HepG2 (cell line): ENCODE results near the gene DGKD. TPM values are rescaled to one million over a fixed set of nuclear protein-coding genes. Genes with fewer than 3 reads are reported as not detected.

Source experiments
- ARID2 ChIP-seq: sonication (generic); formaldehyde crosslinking; IDR thresholded peaks from 2 replicates; pipeline ENCODE4 v1.8.1; 2022; ENCODE audit warnings: mild to moderate bottlenecking, missing genetic modification reagents, borderline replicate concordance
- CBX5 ChIP-seq: sonication (generic); formaldehyde crosslinking; IDR thresholded peaks from 2 replicates; pipeline ENCODE4 v1.4.0; 2020; ENCODE audit warnings: missing genetic modification reagents, borderline replicate concordance
- HOXA7 ChIP-seq: sonication (generic); formaldehyde crosslinking; IDR thresholded peaks from 2 replicates; pipeline ENCODE4 v1.8.1; 2022; ENCODE audit warnings: mild to moderate bottlenecking, missing genetic modification reagents, moderate library complexity
- RAD51 ChIP-seq: fragments of 450-650 bp; IDR thresholded peaks from 2 replicates; pipeline ENCODE4 v1.6.1; 2016; ENCODE audit warnings: borderline replicate concordance
- RFXANK ChIP-seq: IDR thresholded peaks from 2 replicates; pipeline ENCODE4 v1.6.1; 2016
- ZNF101 ChIP-seq: sonication (generic); formaldehyde crosslinking; IDR thresholded peaks from 2 replicates; pipeline ENCODE4 v1.4.0; 2020; ENCODE audit warnings: mild to moderate bottlenecking, low read depth, missing genetic modification reagents, borderline replicate concordance
- ZNF33B ChIP-seq: sonication (generic); formaldehyde crosslinking; IDR thresholded peaks from 2 replicates; pipeline ENCODE4 v1.5.1; 2020; ENCODE audit warnings: mild to moderate bottlenecking, missing genetic modification reagents
- ZNF367 ChIP-seq: sonication (generic); formaldehyde crosslinking; IDR thresholded peaks from 2 replicates; pipeline ENCODE4 v1.4.0; 2020; ENCODE audit warnings: missing genetic modification reagents, borderline replicate concordance
- ZNF878 ChIP-seq: sonication (generic); formaldehyde crosslinking; IDR thresholded peaks from 2 replicates; pipeline ENCODE4 v1.8.1; 2023; ENCODE audit warnings: mild to moderate bottlenecking, missing genetic modification reagents, moderate library complexity
- ZSCAN21 ChIP-seq: sonication (generic); formaldehyde crosslinking; IDR thresholded peaks from 2 replicates; pipeline ENCODE4 v1.8.0; 2022; ENCODE audit warnings: mild to moderate bottlenecking, missing genetic modification reagents, moderate library complexity, borderline replicate concordance
- polyA plus RNA-seq, 8 experiments: library from polyadenylated mRNA; depleted of rRNA in 3 of 8; stranded (reverse) in 7 of 8; unstranded in 1 of 8; fragments of >200 nt; fragmentation: Illumina TruSeq in 4 of 8; extraction: Trizol in 4 of 8; gene quantifications; 2 replicates each; pipeline versions ENCODE4 v1.2.1 to v1.2.3, GENCODE V29; 2011 to 2016; ENCODE audit warnings: low read depth in 4 of 8, missing spikeins in 1 of 8, mixed read lengths in 1 of 8; ENCODE audit not compliant: insufficient read depth in 1 of 8
- total RNA-seq, 5 experiments: library from RNA; depleted of rRNA; stranded (reverse); fragments of >200 nt; fragmentation: Illumina TruSeq; extraction: Trizol; gene quantifications; 2 replicates each; pipeline ENCODE4 v1.2.3, GENCODE V29; 2016; ENCODE audit warnings: low read depth in 1 of 5
- TF ChIP-seq, protein P1 (sequence below), 2 experiments: sonication (generic) in 1 of 2; formaldehyde crosslinking in 1 of 2; IDR thresholded peaks; 2 replicates each; pipeline versions ENCODE4 v1.5.1 to v1.6.1; 2011 to 2020; ENCODE audit warnings: borderline replicate concordance in 1 of 2, low read depth in 1 of 2, low read length in 1 of 2, mild to moderate bottlenecking in 1 of 2, missing genetic modification reagents in 1 of 2, moderate library complexity in 1 of 2
- TF ChIP-seq, protein P2 (sequence below): sonication (generic); formaldehyde crosslinking; IDR thresholded peaks from 2 replicates; pipeline ENCODE4 v1.8.0; 2022; ENCODE audit warnings: missing genetic modification reagents, mild to moderate bottlenecking, inconsistent platforms, borderline replicate concordance
- TF ChIP-seq, protein P3 (sequence below): IDR thresholded peaks from 2 replicates; pipeline ENCODE4 v1.6.1; 2018; ENCODE audit warnings: missing genetic modification reagents
- TF ChIP-seq, protein P4 (sequence below): sonication (generic); formaldehyde crosslinking; IDR thresholded peaks from 2 replicates; pipeline ENCODE4 v1.4.0; 2020; ENCODE audit warnings: mild to moderate bottlenecking, missing genetic modification reagents
- TF ChIP-seq, protein P5 (sequence below): IDR thresholded peaks from 2 replicates; pipeline ENCODE4 v1.6.1; 2016; ENCODE audit warnings: missing genetic modification reagents, missing compliant biosample characterization

DGKD gene
- total and polyA plus RNA-seq, 2 of the 13 experiments (the other 11 are each of a cell fraction or from before 2014, with no cell fraction given): 24.5 to 33.2 TPM

DNA sequence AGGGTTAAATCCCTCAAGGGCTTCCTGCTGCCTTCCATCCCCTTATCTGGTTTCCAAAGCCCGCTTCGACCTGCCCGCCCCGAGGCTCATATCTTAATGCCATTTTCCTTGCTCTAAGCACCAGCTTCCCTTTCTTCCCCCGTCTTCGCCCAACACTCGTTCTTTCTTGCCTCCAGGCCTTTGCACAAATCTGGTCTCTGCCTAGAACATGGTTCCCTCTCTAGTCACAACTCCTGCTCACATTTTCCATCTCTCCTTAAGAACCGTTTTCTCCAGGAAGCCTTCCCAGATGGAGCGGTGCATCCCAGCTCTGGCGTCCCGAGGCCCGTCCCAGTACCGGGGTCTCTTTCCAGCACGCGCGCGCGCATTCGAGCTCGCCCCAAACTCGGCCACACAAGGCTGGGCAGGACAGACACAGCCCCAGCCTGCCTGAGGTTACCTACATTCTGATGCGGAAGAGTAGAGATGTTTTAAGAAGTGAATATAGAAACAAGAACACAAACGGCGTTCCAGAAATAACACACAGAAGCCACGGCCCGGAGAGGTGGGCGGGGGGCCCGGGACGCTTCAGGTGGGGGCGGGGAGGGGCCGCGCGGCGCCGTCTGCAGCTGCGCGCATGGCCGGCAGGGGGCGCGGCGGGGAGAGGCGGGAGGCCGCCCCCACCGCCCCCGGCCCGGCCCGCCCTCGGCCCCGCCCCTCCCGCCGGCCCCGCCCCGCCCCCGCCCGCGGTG is at the start of gene DGKD (continued):
- TF ChIP-seq, protein P1, sequence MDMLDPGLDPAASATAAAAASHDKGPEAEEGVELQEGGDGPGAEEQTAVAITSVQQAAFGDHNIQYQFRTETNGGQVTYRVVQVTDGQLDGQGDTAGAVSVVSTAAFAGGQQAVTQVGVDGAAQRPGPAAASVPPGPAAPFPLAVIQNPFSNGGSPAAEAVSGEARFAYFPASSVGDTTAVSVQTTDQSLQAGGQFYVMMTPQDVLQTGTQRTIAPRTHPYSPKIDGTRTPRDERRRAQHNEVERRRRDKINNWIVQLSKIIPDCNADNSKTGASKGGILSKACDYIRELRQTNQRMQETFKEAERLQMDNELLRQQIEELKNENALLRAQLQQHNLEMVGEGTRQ (IDR thresholded peaks at IDR 0.05; ENCODE audit: low read depth, low read length): no peak
- TF ChIP-seq, protein P1 (CRISPR knock-in tag; IDR thresholded peaks at IDR 0.05; ENCODE audit: borderline replicate concordance): no peak; the same call in 1 of the 2 replicates
- no peak for TF ChIP-seq ZNF878 (CRISPR knock-in tag)
- no peak for TF ChIP-seq RAD51
- TF ChIP-seq, protein P2, sequence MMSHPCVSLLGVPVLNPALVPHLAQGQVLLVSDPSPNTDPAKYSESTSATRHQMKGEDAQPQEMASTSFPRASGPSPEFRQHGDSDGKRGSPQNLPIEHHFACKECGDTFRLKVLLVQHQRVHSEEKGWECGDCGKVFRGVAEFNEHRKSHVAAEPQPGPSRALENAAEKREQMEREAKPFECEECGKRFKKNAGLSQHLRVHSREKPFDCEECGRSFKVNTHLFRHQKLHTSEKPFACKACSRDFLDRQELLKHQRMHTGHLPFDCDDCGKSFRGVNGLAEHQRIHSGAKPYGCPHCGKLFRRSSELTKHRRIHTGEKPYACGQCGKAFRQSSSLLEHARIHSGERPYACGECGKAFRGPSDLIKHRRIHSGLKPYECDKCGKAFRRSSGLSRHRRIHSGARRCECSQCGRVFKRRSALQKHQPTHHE (CRISPR knock-in tag): no peak
- TF ChIP-seq ARID2 (CRISPR knock-in tag): peak; percentile 41; the same call in 1 of the 2 replicates
- TF ChIP-seq, protein P3, sequence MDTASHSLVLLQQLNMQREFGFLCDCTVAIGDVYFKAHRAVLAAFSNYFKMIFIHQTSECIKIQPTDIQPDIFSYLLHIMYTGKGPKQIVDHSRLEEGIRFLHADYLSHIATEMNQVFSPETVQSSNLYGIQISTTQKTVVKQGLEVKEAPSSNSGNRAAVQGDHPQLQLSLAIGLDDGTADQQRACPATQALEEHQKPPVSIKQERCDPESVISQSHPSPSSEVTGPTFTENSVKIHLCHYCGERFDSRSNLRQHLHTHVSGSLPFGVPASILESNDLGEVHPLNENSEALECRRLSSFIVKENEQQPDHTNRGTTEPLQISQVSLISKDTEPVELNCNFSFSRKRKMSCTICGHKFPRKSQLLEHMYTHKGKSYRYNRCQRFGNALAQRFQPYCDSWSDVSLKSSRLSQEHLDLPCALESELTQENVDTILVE (CRISPR knock-in tag): no peak
- TF ChIP-seq RFXANK (CRISPR knock-in tag): no peak
- TF ChIP-seq ZNF367: no peak
- TF ChIP-seq ZNF101 (CRISPR knock-in tag): no peak
- no peak for TF ChIP-seq ZNF33B (CRISPR knock-in tag)
- no peak; the same call in 1 of the 2 replicates for TF ChIP-seq ZSCAN21 (CRISPR knock-in tag)
- TF ChIP-seq, protein P4, sequence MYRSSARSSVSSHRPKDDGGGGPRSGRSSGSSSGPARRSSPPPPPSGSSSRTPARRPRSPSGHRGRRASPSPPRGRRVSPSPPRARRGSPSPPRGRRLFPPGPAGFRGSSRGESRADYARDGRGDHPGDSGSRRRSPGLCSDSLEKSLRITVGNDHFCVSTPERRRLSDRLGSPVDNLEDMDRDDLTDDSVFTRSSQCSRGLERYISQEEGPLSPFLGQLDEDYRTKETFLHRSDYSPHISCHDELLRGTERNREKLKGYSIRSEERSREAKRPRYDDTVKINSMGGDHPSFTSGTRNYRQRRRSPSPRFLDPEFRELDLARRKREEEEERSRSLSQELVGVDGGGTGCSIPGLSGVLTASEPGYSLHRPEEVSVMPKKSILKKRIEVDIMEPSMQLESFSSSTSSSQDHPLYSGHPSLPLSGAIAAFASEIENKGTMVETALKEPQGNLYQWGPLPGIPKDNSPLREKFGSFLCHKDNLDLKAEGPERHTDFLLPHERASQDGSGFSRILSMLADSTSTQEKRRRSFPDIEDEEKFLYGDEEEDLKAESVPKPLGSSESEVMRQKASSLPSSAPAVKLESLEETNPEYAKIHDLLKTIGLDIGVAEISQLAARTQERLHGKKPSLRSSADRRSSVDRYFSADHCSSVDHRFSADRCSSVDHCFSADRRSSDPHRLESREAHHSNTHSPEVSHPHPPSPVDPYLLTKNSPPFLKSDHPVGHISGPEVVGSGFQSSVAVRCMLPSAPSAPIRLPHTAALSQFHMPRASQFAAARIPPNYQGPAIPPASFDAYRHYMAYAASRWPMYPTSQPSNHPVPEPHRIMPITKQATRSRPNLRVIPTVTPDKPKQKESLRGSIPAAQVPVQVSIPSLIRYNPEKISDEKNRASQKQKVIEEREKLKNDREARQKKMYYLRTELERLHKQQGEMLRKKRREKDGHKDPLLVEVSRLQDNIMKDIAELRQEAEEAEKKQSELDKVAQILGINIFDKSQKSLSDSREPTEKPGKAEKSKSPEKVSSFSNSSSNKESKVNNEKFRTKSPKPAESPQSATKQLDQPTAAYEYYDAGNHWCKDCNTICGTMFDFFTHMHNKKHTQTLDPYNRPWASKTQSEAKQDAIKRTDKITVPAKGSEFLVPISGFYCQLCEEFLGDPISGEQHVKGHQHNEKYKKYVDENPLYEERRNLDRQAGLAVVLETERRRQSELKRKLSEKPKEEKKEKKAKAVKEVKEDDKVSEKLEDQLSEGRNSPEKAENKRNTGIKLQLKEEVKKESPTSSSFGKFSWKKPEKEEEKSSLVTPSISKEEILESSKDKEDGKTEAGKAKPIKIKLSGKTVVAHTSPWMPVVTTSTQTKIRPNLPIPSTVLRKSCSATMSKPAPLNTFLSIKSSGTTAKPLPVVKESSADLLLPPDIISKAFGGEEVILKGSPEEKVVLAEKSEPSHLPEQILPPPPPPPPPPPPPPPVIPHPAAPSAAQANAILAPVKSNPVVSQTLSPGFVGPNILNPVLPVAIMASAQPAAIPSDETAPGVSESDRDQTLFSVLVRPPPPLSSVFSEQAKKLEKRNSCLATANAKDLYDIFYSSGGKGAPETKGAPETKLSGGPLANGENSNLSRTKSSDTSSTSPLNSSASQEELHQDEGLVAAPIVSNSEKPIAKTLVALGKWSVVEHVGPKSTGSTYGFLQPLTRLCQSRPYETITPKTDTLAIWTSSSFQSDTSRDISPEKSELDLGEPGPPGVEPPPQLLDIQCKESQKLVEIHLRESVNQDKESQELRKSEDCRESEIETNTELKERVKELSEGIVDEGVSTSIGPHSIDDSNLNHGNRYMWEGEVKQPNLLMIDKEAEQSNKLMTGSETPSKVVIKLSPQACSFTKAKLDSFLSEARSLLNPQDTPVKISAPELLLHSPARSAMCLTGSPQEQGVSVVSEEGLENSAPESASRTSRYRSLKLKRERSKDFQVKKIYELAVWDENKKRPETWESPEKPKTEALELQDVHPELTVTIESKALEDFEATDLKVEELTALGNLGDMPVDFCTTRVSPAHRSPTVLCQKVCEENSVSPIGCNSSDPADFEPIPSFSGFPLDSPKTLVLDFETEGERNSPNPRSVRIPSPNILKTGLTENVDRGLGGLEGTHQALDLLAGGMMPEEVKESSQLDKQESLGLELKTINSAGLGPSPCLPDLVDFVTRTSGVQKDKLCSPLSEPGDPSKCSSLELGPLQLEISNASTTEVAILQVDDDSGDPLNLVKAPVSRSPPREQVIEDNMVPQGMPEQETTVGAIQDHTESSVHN: no peak
- TF ChIP-seq, protein P5, sequence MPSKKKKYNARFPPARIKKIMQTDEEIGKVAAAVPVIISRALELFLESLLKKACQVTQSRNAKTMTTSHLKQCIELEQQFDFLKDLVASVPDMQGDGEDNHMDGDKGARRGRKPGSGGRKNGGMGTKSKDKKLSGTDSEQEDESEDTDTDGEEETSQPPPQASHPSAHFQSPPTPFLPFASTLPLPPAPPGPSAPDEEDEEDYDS: no peak
- TF ChIP-seq HOXA7 (CRISPR knock-in tag): no peak
- 0 out of 2 replicates have a peak, but pooled peaks have one; percentile 41 for TF ChIP-seq CBX5
